ENCODE results near the gene HS6ST2. TPM values are rescaled to one million over a fixed set of nuclear protein-coding genes. Genes with fewer than 3 reads are reported as not detected.
"Not testable (repeated sequence)": the region's sequence is repeated elsewhere in the genome, so short reads cannot be mapped to it uniquely, and the experiment has no call there.

HS6ST2 gene
- total RNA-seq, 1 donor from 2014 or later, result 35.8 TPM

DNA sequence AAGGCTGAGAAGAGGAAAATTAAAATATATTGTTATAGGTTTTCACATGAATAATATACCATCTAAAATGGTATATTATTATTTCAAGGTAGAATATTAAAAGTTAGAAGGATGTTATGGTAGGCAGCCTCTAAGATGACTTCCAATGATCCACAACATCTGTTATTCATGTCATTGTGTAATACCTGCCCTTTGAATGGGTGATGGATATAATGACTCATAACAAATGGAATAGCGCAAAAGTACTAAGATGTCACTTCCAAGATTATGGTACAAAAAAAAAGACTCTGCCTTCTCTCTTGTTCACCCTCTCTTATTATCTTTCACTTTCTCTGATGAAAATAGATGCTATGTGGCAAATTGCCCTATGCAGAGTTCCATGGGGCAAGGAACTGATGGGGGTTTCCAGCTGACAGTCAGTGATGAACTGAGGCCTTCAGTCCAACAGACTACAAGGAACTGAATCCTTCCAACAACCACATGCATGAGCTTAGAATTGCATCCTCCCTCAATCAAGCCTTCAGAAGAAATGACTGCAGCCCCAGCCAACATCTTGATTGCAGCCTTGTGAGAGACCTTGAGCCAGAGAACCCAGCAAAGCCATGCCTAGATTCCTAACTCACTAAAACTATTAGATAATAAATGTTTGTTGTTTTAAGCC, 57.7 kb downstream of the HS6ST2 start:
- Mint-ChIP-seq H3K27ac (no peak overlapping the region), H3K27me3 (no peaks in the 10 kb centered on the region), H3K36me3 (peaks cover 2% of the 10 kb centered on the region), H3K4me3 (no peak overlapping the region), H3K4me1 (ENCODE audit: unreplicated experiment) (no peaks in the 10 kb centered on the region), H3K9me3 (no peaks in the 10 kb centered on the region)
- DNase-seq (ENCODE audit: extremely low spot score, unreplicated experiment), result no peak
- TF ChIP-seq, protein P1, sequence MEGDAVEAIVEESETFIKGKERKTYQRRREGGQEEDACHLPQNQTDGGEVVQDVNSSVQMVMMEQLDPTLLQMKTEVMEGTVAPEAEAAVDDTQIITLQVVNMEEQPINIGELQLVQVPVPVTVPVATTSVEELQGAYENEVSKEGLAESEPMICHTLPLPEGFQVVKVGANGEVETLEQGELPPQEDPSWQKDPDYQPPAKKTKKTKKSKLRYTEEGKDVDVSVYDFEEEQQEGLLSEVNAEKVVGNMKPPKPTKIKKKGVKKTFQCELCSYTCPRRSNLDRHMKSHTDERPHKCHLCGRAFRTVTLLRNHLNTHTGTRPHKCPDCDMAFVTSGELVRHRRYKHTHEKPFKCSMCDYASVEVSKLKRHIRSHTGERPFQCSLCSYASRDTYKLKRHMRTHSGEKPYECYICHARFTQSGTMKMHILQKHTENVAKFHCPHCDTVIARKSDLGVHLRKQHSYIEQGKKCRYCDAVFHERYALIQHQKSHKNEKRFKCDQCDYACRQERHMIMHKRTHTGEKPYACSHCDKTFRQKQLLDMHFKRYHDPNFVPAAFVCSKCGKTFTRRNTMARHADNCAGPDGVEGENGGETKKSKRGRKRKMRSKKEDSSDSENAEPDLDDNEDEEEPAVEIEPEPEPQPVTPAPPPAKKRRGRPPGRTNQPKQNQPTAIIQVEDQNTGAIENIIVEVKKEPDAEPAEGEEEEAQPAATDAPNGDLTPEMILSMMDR (conservative IDR thresholded peaks at IDR 0.05), result no peak

DNA sequence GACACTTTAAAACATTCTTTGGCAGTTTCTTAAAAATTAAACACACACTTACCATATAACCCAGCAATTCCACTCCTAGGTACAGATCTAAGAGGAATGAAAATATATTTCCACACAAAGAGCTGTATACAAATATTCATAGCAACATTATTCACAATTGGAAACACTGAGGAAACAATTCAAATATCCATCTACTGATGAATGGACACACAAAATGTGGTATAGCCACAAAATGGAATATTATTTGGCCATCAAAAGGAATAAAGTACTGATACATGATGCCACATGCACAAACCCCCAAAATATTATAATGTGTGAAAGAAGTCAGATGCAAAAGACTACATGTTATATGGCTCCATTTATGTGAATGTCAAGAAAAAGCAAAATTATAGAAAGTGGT, 70.9 kb downstream of the HS6ST2 start:
- no peak for DNase-seq (ENCODE audit: extremely low spot score, unreplicated experiment)
- TF ChIP-seq, protein P1 (conservative IDR thresholded peaks at IDR 0.05), result no peak
- no peaks in the 10 kb centered on the region for H3K27me3 Mint-ChIP-seq
- no peak overlapping the region for H3K4me3 Mint-ChIP-seq
- H3K36me3 Mint-ChIP-seq, result peaks cover 10% of the 10 kb centered on the region
- H3K4me1 Mint-ChIP-seq (ENCODE audit: unreplicated experiment), result no peaks in the 10 kb centered on the region
- no peak overlapping the region for H3K27ac Mint-ChIP-seq
- peaks cover 9% of the 10 kb centered on the region for H3K9me3 Mint-ChIP-seq

DNA sequence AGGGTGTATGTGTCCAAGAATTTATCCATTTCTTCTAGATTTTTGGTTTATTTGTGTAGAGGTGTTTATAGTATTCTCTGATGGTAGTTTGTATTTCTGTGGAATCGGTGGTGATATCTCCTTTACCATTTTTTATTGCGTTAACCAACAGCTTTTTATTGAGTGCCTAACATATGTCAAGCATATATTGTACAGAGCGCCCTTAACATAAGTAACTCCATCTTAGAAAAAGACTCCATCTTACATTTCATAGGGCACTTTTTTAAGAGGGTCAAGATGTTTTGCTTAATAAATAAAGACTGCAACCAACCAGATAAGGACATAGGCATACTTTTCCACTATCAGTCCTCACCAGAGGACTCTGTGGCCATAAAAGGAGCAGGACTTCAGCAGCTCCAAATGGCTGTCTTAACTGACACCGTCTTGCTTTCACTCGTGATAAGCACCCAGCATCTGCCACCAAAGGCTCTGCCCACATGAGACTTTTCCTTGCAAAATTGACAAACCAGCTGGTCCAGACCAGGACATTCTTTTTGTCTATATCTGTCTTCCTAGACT, 75.0 kb downstream of the HS6ST2 start:
- peaks cover 9% of the 10 kb centered on the region for H3K4me1 Mint-ChIP-seq (ENCODE audit: unreplicated experiment)
- TF ChIP-seq, protein P1 (conservative IDR thresholded peaks at IDR 0.05), result no peak
- H3K36me3 Mint-ChIP-seq, result peaks cover 10% of the 10 kb centered on the region
- H3K4me3 Mint-ChIP-seq, result no peak overlapping the region
- no peak overlapping the region for H3K27ac Mint-ChIP-seq
- H3K9me3 Mint-ChIP-seq, result no peaks in the 10 kb centered on the region
- no peak for DNase-seq (ENCODE audit: extremely low spot score, unreplicated experiment)
- H3K27me3 Mint-ChIP-seq, result no peaks in the 10 kb centered on the region

DNA sequence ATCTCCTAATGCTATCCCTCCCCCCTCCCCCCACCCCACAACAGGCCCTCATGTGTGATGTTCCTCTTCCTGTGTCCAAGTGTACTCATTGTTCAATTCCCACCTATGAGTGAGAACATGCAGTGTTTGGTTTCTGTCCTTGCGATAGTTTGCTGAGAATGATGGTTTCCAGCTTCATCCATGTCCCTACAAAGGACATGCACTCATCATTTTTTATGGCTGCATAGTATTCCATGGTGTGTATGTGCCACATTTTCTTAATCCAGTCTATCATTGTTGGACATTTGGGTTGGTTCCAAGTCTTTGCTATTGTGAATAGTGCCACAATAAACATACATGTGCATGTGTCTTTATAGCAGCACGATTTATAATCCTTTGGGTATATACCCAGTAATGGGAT, 77.7 kb downstream of the HS6ST2 start:
- not testable (repeated sequence) for H3K4me3 Mint-ChIP-seq; H3K27me3 Mint-ChIP-seq; H3K9me3 Mint-ChIP-seq; H3K27ac Mint-ChIP-seq; DNase-seq (ENCODE audit: extremely low spot score, unreplicated experiment); H3K36me3 Mint-ChIP-seq
- peaks cover 29% of the 10 kb centered on the region for H3K4me1 Mint-ChIP-seq (ENCODE audit: unreplicated experiment)

DNA sequence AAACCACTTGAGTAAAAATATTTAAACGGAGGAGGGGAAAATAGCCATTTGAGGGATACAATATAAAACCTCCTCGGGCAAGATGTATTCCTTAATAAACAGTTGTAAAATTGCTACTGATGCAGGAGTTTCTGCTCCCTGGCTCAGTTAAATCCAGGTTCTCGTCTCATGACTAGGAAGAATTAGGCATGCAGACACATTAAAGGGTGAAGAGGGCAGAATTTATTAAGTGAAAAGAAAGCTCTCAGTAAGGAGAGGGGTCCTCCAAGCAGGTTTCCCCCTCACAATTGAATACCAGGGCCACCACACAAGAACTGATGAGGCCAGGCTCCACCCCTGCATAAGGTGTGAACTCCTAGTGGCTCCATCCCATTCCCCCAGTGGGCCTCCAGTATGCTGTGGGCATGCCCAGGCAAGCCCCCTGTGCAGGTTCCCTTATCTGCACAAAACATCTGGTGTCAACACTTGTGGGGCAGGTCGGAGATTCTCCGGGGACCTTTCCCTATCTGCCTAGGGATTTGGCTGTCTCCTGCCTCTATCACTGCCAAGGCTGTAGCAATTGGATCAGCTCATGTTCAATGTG, 80.4 kb downstream of the HS6ST2 start:
- peaks cover 47% of the 10 kb centered on the region for H3K4me1 Mint-ChIP-seq (ENCODE audit: unreplicated experiment)
- H3K36me3 Mint-ChIP-seq, result no peaks in the 10 kb centered on the region
- TF ChIP-seq, protein P1 (conservative IDR thresholded peaks at IDR 0.05), result no peak
- H3K27me3 Mint-ChIP-seq, result no peaks in the 10 kb centered on the region
- no peak overlapping the region for H3K4me3 Mint-ChIP-seq
- peaks cover 4% of the 10 kb centered on the region for H3K9me3 Mint-ChIP-seq
- DNase-seq (ENCODE audit: extremely low spot score, unreplicated experiment), result no peak
- H3K27ac Mint-ChIP-seq, result peak overlapping the region; percentile 58

Measured in type B pancreatic cell (in vitro differentiated cells).